ENCODE results near the gene TAF10. TPM values are rescaled to one million over a fixed set of nuclear protein-coding genes. Genes with fewer than 3 reads are reported as not detected.
A peak's percentile ranks its signal among the peaks of the same experiment; 100 is the strongest.

The TAF10 gene
- total and polyA plus RNA-seq, 8 donors: 53.5 to 116 (median 86.8) TPM

- Histone ChIP-seq H3K4me1 (peaks cover 0 to 7% (median 5%) of the 10 kb centered on the region in 3 donors), H3K27ac (no peak overlapping the region), H3K4me3 (no peak overlapping the region), H3K9me3 (no peaks in the 10 kb centered on the region), H3K36me3 (no peaks in the 10 kb centered on the region), H3K27me3 (no peaks in the 10 kb centered on the region)
- ATAC-seq: no peak
- FAIRE-seq: no peak
- 69 to 75% methylated on average over 7 of the region's 7 CpGs for whole genome bisulfite sequencing, 2 donors
- intact Hi-C loops (cut with DNase I): no loop called here
- DNase-seq: no peak
- TF ChIP-seq CTCF (IDR thresholded peaks at IDR 0.05): no peak
Measured at GRCh38 chr11:6642957-6643356, 30.9 kb upstream of the TAF10 start.

GRCh38 chr11:6640985-6641701, 29.1 kb upstream of the TAF10 start:
- no peaks in the 10 kb centered on the region for H3K9me3 ChIP-seq
- H3K27me3 ChIP-seq: no peaks in the 10 kb centered on the region
- H3K36me3 ChIP-seq: no peaks in the 10 kb centered on the region
- H3K4me1 ChIP-seq: peaks cover 0 to 10% (median 10%) of the 10 kb centered on the region in 3 donors
- no peak overlapping the region for H3K4me3 ChIP-seq
- TF ChIP-seq CTCF (IDR thresholded peaks at IDR 0.05): no peak
- FAIRE-seq: no peak
- no peak overlapping the region for H3K27ac ChIP-seq
- DNase-seq: peak in 1 of 6 donors; percentile 56
- intact Hi-C loops (cut with DNase I): no loop called here
- WGBS, 2 donors: 88 to 92% methylated on average over 26 of the region's 26 CpGs
- ATAC-seq: no peak

- intact Hi-C loops (cut with DNase I): no loop called here
- ATAC-seq (no peak), FAIRE-seq (no peak), DNase-seq (peak in 2 of 6 donors; percentile 12 to 43)
- Histone ChIP-seq H3K4me1 (peaks cover 0 to 18% (median 18%) of the 10 kb centered on the region in 3 donors), H3K27me3 (no peaks in the 10 kb centered on the region), H3K27ac (no peak overlapping the region), H3K36me3 (no peaks in the 10 kb centered on the region), H3K4me3 (no peak overlapping the region), H3K9me3 (no peaks in the 10 kb centered on the region)
- TF ChIP-seq CTCF (IDR thresholded peaks at IDR 0.05): no peak
- WGBS, 2 donors: 88 to 89% methylated on average over 36 of the region's 36 CpGs
Measured at GRCh38 chr11:6640036-6640984, 28.3 kb upstream of the TAF10 start.

GRCh38 chr11:6638429-6638828, 26.4 kb upstream of the TAF10 start:
- DNase-seq: no peak
- Histone ChIP-seq H3K4me3 (no peak overlapping the region), H3K4me1 (peaks cover 0 to 21% (median 18%) of the 10 kb centered on the region in 3 donors), H3K36me3 (no peaks in the 10 kb centered on the region), H3K9me3 (no peaks in the 10 kb centered on the region), H3K27ac (no peak overlapping the region), H3K27me3 (no peaks in the 10 kb centered on the region)
- peak in 2 of 4 donors; percentile 32 to 62 for ATAC-seq
- FAIRE-seq: no peak
- WGBS, 2 donors: 54 to 61% methylated on average over 4 of the region's 4 CpGs
- no peak for TF ChIP-seq CTCF (IDR thresholded peaks at IDR 0.05)
- intact Hi-C loops (cut with DNase I): no loop called here
